ENCODE data around the gene DLX3.
"Not testable (repeated sequence)": the region's sequence is repeated elsewhere in the genome, so short reads cannot be mapped to it uniquely, and the experiment has no call there.

The DLX3 gene

DNA sequence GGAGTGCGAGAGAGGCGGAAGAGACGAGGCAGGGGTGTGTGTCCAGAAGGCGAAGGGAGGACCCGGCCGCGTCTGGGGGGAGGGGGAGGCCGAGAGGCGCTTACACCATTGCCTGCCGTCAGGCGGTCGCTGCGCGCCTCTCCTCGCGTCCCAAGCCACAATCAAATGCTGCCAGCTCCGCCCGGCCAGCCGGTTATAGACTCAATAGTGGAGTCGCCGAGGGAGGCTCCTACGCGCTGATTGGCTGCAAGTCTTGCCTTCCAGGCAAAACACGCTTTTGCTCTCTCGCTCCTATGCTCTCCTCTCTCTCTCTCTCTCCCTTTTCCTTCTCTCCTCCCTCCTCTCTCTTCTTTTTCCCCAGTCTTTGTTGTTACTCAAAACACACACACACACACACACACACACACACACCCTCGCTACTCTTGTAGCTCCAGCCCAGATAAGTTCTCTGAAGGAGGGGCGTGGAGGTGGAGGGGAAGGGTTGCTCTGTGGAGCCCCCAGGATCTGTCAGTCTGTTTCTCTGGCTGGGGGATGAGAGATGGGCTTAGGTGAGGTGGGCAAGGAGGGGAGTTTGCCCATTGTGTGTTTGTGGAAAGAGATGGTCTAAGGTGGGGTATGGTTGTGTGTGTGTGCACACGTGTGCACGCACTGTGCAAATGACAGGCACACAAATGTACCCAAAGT lies at the start of gene DLX3:
DLX3 (minus strand) TSS at position 170 of the 684 bp plus-strand sequence. CDS start 226 bp downstream, outside the sequence.
- DNase-seq (ENCODE audit: low read depth, low spot score): peak; percentile 96

DNA sequence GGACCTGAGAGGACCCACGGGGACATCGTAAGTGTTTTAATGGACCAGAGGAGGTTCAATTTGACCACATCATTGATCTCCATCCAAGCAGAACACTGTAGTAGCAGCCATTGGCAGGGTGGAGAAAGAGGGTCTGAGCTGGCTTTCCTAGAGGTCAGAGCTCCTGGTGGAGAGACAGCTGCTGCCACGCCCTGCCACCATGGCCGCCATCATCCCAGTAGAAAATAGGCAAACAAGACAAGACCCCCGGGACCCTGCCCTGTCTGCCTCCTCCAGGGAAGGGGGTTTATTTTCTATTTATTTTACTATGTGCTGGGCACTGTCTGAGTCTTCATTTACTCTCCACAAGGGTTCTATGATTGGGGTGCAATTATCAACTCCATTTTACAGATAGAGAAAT lies 49.5 kb upstream of the DLX3 start:
- DNase-seq (ENCODE audit: low read depth, low spot score): no peak

DNA sequence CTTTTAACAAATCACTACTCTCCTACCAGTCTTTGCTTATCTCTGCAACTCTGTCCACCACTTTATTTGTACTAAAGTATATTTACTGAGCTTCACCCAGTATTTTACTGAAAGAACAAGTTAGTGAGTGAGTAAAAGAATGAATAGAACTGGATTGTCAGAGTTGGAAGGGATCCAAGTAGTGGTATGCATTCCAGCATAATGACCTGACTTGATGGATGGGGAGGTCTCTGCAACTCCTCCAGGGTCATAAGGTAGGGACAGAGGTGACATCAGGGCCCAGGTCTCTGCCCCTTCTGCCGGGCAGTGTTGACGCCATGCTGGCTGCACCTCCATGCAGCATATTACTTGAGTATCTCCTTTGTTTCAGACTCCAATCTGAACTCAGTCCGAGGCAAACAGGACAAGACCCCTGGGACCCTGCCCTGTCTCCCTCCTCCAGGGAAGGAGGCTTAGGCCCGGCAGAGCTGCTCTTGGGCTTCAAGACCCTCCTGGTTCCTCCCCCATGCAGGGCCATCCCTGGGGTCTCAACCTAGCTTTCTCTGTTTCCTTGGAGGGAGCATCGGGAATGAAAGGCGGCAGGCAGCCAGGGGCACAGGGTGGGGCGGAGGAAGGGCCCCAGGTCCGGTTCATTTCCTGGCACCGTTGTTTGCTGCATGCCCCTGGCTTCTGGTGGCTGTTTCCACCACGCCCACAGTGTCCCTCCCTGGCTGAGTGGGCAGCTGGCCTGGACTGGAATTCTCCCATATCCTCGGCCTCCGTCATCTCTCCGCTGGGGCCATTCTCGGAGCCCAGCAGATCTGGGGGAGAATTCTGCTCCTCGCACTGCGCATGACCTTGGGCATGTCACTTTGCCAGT lies 48.5 kb upstream of the DLX3 start:
- no peak for DNase-seq (ENCODE audit: low read depth, low spot score)

DNA sequence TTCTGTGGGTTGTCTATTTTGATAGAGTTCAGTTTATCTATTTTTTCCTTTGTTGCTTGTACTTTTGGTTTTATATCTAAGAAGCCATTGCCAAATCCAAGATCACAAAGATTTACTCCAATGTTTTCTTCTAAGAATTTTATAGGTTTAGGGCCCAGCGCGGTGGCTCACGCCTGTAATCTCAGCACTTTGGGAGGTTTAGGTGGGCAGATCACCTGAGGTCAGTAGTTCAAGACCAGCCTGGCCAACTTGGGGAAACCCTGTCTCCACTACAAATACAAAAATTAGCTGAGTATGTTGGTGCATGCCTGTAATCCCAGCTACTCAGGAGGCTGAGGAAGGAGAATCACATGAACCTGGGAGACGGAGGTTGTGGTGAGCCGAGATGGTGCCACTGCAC lies 47.2 kb upstream of the DLX3 start:
- no peak for DNase-seq (ENCODE audit: low read depth, low spot score)

DNA sequence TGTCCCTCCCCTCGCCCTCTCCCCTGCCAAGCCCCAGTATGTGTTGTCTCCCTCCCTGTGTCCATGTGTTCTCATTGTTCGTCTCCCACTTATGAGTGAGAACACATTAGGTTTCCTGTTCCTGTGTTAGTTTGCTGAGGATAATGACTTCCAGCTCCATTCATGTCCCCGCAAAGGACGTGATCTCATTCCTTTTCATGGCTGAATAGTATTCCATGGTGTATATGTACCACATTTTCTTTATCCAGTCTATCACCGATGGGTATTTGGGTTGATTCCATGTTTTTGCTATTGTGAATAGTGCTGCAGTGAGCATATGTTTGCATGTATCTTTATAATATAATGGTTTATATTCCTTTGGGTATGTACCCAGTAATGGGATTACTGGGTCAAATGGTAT lies 45.5 kb upstream of the DLX3 start:
- DNase-seq (ENCODE audit: low read depth, low spot score): not testable (repeated sequence)

DNA sequence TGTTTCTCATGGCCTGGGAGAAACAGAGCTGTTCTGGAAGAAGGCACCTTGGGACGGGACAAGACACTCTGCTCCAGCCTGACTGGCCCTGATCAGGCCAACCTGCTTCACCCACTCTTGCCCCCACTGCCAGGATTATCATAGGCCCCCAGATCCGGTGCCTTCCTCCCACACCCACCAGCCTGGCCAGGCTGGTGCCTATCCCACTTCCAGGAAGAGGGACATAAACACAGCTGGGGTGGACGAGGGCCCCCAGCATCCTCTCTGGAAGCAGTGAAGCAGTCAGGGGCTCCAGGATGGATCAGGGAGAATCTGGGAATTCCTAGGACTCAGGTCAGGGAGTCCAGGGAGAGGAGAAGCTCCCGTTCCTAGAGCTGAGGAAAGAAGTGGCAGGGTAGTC lies 44.0 kb upstream of the DLX3 start:
- DNase-seq (ENCODE audit: low read depth, low spot score): no peak

DNA sequence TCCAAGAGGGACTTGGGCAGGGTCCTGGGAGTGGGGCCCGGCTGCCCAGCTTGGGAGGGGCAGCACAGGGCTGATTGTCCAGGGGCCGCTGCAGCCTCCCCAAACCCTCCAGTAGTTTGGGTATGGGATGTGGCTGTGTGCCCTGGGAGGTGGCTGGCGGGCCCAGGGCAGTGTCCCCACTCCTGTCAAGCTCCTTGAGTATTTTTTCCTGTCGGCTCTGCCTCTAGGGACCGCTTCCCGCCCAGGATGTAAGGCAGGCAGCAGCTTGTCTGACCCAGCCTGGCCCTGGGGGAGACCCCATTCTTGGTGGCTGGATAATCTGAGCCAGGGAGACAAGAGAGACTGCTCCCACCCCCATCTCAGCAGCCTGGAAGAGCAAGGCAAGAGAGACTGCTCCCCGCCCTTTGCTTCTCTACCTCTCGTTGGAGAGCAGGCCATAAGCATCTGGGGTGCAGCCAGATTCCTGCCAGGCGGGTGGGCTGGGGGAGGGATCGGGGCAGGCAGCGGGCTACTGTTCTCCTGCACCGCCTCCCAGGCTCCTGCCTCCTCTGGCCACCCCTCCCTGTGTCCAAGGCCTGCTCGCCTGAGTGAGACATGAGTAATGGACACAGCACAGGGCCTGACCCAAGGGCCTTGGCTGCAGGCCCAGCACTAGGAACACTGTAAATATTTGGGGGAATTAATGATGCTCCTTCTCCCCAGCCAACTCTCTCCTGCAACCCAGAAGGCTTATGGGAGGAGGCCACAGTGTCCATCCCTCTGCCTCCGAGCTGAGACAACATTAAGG lies 42.5 kb upstream of the DLX3 start:
- no peak for DNase-seq (ENCODE audit: low read depth, low spot score)

DNA sequence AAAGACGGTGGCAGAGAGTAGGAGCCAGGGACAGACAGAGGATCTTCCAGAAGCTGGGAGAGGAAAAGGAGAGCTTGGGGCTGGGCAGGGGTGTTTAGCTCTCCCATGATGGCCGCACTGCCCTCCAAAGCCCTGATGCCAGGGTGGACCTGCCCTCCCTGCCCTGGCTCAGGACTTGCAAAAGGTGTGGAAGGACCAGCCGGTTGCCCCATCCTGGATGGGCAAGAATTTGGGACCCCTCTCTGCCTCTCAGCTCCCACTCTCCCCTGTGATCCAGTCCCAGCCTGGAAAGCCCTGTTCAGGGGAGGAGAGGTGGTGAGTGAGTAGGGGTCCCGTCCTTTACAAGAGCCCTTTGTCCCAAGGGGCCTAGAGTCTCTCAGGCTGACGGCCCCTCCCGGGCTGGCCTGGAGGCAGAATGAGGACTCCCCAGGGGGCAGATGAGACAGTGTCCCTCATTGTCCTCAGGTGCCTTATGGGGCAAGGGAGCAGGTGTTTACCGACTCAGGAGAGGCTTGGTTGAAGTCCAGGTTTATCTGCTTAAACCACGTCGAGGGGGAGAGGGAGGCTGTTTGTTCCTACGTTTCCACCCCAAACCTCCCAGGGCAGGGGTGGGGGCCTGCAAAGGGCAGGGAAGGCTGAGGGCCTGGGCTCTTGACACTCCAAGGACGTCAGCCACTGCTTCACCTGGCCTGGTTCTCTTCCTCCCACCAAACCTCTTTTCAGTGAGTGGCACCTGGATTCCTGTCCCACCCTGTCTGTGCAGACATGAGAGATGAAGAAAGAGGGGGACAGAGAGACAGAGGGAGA lies 41.6 kb upstream of the DLX3 start:
- no peak for DNase-seq (ENCODE audit: low read depth, low spot score)

DNA sequence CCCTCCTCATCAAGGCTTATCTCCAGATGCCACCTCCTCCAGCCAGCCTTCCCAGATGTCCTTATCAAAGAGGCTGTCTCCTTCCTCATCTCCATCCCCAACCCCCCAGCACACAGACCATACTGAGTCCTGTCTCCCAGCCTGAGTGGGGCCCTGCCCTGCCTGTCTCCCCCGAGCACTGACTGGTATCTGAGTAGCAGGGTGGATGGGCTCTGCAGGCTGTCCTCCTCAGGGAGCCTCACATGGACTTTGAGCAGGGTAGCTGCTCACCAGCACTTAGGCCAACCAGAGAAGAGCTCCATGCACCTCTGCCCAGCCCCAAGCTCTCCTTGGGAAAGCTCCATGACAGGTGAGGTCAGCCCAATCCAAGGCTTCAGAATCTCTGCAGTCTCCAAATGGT lies 40.9 kb upstream of the DLX3 start:
- no peak for DNase-seq (ENCODE audit: low read depth, low spot score)

DNA sequence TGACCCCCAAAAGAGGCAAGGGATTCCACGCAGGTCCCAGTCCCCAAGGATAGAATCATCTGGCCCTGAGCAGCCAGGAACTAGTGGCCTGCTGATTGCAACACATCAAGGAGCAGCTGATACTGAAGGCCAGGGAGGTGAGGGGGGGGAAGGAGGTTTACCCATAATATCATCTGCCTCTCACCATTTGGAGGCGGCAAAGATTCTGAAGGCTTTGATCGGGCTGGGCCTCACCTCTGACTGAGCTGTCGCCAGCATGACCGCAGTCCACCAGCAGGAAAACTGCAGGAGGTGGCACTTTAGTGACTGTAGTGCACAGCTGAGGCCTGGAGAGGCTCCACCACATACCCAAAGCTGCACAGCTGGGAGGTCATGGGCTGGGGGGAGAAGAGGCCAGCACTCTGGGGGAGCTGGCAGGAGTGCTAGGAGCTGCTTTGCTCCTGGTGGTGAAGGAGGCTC lies 40.4 kb upstream of the DLX3 start:
- no peak for DNase-seq (ENCODE audit: low read depth, low spot score)

DNA sequence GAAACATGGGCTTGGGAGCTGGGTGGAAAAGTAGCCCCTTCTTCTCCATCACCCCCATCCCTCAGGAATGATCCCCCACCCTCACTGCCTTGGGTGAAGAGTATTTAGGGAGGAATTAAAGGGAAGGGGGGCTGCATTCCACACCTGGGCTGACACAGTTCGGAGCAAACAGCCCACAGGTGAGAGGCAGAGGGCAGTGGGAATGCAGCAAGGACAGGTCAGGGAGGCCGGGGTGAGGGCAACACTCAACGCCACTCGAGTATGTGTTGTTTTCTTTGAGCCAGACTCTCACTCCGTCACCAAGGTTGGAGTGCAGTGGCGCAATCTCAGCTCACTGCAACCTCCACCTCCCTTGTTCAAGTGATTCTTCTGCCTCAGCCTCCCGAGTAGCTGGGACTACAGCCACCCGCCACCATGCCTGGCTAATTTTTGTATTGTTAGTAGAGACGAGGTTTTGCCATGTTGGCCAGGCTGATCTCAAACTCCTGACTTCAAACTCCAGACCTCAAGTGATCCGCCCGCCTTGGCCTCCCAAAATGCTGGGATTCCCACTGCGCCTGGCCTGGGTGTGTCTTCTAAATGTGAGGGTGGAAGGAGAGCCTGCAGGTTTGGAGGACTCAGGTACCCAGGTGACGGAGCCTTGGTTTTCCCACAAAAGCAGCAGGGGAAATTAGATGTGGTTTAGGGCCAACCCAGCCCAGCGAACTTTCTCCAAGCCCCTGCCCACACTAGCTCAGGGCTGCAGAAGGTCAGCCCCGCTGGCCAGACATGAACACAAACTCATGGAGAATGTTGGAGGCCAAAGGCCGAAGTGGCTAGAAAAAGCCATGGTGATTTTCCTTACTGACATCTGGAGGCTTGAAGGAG lies 39.7 kb upstream of the DLX3 start:
- DNase-seq (ENCODE audit: low read depth, low spot score): no peak

DNA sequence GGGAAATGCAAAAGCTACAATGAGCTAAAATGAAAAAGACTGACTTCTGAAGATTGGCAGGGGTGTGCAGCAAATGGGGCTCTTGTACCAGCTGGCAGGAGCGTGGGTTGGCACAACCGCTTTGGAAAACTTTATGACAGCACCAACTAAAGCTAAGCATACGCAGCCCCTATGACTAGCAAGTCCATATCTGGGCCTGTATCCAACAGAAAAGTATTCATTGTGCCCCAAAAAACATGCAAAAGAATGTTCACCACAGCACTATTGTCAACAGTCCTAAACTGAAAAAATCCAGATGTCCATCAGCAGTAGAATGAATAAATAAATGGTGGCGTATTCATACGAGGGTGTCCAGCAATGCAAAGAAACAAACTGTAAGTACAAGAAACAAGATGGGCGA lies 38.3 kb upstream of the DLX3 start:
- DNase-seq (ENCODE audit: low read depth, low spot score): no peak

DNA sequence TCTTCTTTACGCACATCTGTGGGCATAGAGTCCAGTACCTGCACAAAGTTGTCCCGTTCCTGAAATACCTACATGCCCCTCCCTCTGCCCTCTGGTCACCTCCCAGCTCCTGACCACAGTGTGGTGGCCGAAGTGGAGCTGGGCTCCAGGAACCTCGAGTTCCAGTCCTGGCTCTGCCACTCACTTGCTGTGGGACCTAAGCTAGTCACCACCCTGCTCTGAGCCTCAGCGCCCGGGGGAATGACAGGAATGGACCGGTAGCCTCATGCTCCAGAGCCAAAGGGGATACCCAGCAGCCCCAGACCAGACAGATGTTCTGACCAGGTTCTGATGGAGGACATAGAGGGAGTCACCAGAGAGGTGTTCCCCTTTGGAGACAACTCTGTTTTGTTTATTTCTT lies 34.2 kb upstream of the DLX3 start:
- DNase-seq (ENCODE audit: low read depth, low spot score): no peak

DNA sequence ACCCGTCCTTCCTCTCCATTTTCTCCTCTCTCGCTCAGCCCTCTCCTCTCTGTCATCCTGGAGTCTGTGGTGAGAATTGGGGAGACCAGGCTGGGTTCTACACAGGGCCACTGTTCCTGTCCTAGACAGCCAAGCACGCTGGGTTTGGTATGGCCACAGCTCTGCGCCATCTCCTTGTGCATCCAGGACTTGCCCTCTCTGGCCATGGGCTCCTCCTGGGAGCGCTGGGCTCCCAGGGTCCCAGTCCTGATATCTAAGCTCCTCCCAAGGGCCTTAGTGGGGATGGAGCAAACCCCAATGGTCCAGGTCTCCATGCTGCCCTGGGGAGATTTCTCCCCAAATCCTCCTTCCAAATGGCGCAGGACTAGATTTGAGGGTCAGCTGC lies 33.7 kb upstream of the DLX3 start:
- DNase-seq (ENCODE audit: low read depth, low spot score): no peak

DNA sequence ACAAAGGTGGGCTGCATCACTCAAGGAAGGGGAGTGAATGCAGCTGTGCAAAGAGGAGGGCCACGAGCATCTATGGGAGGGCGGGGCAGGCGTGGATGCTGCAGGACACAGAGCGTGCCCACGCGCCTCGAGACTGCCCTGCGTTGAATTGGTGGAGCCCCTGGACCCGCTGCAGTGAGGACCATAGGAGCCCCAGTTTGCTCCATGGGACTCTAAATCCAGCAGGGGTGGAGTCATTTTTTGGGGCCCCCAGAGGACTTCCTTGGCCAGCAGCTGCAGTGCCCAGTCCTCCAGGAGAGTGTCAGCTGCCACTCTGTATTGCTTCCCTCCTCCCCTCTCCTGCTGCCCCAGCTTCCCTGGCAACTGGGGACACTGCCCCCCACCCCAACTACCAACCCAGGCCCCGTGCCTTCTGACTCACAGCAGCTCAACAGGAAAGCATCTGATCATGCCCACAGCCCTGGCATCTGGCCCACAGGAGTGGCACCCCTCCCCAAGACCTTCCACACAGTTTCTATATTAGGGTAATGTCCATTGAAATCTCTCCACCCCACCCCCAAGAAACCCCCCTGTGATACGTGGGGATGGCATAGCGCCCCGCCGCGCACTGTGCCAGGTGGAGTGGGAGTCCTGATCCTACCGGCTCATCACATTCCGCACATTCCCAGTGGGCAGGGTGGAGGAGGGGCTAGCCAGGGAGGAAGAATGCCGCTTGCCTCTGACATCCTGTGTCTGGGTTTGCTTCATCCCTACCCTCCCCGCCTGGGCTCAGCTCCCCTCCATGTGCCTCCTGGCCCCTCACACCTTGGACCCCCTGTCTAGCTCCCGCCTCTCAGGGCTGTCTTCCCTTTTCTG lies 33.1 kb upstream of the DLX3 start:
- DNase-seq (ENCODE audit: low read depth, low spot score): peak; percentile 62

DNA sequence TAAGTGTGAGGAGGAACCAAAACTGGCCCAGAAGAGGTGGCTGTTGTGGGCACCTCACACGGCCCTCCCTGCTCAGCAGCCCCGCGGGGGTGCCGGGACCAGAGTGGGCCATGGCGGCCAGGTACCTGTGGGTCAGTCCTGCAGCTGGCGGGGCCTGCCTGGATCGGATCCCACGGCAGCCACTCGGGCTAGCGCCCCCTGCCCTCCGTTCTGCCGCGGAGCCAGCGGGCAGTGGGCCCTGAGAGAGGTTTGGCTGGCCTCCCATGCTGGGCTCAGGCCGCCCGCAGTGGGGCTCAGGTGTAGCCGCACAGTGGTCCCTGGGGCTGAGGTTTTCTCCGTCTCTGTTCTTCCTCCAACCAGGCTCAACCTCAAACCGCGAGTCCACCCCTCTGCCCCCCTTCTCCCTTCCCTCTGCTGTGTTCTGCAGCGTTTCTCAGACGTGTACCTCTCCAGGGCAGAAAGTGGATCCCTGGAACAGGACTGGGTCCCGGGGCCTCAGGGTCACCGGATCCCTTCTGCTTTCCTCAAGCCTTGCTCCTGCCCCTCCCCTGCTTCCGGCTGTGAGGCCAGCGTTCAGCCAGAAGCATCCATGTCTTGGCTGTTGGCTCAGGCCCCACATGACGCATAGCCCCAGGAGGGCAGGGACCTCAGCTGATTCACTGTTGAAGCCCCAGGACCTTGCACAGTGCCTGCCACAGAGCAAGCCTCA lies 32.3 kb upstream of the DLX3 start:
- peak; percentile 61 for DNase-seq (ENCODE audit: low read depth, low spot score)

DNA sequence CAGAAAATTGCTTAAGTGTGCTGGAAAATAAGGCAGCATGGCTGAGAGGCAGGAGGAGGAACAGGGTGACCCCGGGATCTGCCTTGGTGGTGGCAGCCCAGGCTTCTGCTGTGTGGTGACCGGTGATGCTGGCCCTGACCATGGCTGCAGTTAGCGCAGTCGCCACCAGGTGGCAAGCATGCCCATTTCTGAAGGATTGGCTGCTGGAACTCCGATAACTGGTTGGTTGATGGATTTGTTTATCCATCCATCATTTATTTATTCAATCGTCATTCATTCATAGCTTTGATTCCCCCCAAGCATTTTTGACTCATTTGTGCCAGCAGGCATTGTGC lies 31.8 kb upstream of the DLX3 start:
- DNase-seq (ENCODE audit: low read depth, low spot score): peak; percentile 93

DNA sequence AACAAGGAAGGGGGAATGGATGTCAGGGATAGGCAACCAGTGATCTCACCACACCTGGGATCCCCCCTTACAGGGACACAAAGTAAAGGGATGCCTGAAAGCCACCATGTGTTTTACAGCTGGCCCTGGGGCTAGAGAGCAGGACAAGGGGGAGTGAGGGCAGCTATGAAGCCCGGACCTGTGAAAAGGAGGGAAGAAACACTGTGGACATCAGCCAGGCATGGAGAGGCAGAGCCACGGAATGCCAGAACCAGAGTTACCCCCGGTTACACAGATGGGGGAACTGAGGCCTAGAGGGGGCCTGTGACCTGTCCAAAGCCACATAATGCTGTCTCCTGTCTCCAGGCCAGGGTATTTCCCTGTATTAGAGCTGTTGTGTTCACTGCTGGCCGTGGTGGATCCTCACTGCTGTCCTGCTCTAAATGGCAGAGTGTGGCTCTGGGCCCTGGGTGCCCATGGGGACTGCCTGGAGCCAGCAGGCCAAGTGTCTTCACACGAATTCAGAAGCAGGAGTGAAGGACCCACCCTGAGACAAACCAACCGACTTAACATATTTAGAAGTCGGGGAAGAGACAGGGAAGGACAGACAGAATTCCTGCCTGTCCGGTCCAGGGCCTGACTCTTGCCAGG lies 31.1 kb upstream of the DLX3 start:
- DNase-seq (ENCODE audit: low read depth, low spot score): no peak

DNA sequence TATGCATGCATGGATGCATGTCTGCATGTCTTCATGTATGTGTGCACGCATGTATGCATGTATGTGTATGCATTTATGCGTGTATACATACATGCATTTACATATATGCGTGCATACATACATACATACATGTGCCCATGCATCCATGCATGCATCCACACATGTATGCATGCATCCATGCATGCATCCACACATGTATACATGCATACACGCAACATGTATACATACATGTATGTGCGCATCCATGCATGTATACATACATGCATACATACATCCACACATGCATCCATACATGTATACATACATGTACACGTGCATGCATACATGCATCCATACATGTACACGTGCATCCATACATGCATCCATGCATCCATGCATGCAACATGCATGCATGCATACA lies 29.8 kb upstream of the DLX3 start:
- no peak for DNase-seq (ENCODE audit: low read depth, low spot score)

Data from ELF-1 (cell line).